AG04449 (cell line): Measurements from ENCODE around the gene ATG9B.

ENCODE experiments used
- CTCF ChIA-PET: fragments of 350-600 bp; formaldehyde crosslinking; extraction: SDS; loops from one replicate; lab custom pipeline; 2021; ENCODE audit warnings: antibody characterized with exemption; lab: Yijun Ruan, JAX
- POLR2A ChIA-PET: fragments of 400-600, 350-600 bp; formaldehyde crosslinking; extraction: SDS; loops from one replicate; lab custom pipeline; 2020; ENCODE audit warnings: antibody characterized with exemption, inconsistent platforms; lab: Yijun Ruan, JAX
- DNase-seq: peaks from one replicate; pipeline ENCODE4 v3.0.0-alpha.2; 2010; ENCODE audit warnings: low read depth, low spot score
- H3K4me3 ChIP-seq: 2 replicates; pipeline ENCODE4 v1.5.1; 2011; ENCODE audit warnings: low read depth, mild to moderate bottlenecking, control low read depth, low read length
- CTCF ChIP-seq: IDR thresholded peaks from one replicate; pipeline ENCODE4 v1.5.1; 2011; ENCODE audit warnings: mild to moderate bottlenecking, moderate library complexity, low read length, control low read depth, inconsistent platforms; ENCODE audit not compliant: insufficient read depth; ENCODE audit errors: missing control alignments

Gene ATG9B

GRCh38 chr7:150972023-150972468, 52.2 kb downstream of the ATG9B start:
- POLR2A ChIA-PET = no interaction called here
- no peak overlapping the region for H3K4me3 ChIP-seq
- TF ChIP-seq CTCF = no peak
- CTCF ChIA-PET = interaction anchor here (1.5 to 5.5 kb wide), 3 partner anchors 12 to 139 kb away, joined by 3 to 41 read pairs (median 12); no protein-coding TSS in a partner anchor
- no peak for DNase-seq

- CTCF ChIA-PET = interaction anchor here (1.0 to 5.5 kb wide), 4 partner anchors 8 to 140 kb away, joined by 3 to 41 read pairs (median 8); no protein-coding TSS in a partner anchor
- POLR2A ChIA-PET = no interaction called here
- no peak for DNase-seq
- TF ChIP-seq CTCF = no peak
- H3K4me3 ChIP-seq = no peak overlapping the region
Observed at GRCh38 chr7:150971242-150972022, 52.9 kb downstream of the ATG9B start.

- ChIA-PET CTCF (interaction anchor here (0.8 to 5.5 kb wide), 6 partner anchors 9 to 141 kb away, joined by 3 to 41 read pairs (median 4); no protein-coding TSS in a partner anchor), POLR2A (no interaction called here)
- no peak overlapping the region for H3K4me3 ChIP-seq
- DNase-seq = no peak
- TF ChIP-seq CTCF = no peak
Observed at GRCh38 chr7:150970424-150970823, 53.9 kb downstream of the ATG9B start.

- H3K4me3 ChIP-seq = no peak overlapping the region
- no peak for TF ChIP-seq CTCF
- no peak for DNase-seq
- ChIA-PET POLR2A (no interaction called here), CTCF (interaction anchor here (0.9 to 5.5 kb wide), 5 partner anchors 8 to 144 kb away, joined by 3 to 41 read pairs (median 5); no protein-coding TSS in a partner anchor)
Observed at GRCh38 chr7:150969475-150969874, 54.8 kb downstream of the ATG9B start.

GRCh38 chr7:150968734-150969372, 55.4 kb downstream of the ATG9B start:
- ChIA-PET POLR2A (interaction anchor here (0.5 kb wide), 1 partner anchor 112 kb away, joined by 3 read pairs; the partner anchor contains the start of gene FASTK), CTCF (interaction anchor here (1.0 to 5.5 kb wide), 6 partner anchors 9 to 144 kb away, joined by 3 to 41 read pairs (median 4); no protein-coding TSS in a partner anchor)
- H3K4me3 ChIP-seq = no peak overlapping the region
- DNase-seq = no peak
- TF ChIP-seq CTCF = no peak

GRCh38 chr7:150968056-150968733, 56.1 kb downstream of the ATG9B start:
- POLR2A ChIA-PET = no interaction called here
- no peak for TF ChIP-seq CTCF
- no peak overlapping the region for H3K4me3 ChIP-seq
- CTCF ChIA-PET = interaction anchor here (1.0 to 5.5 kb wide), 5 partner anchors 8 to 144 kb away, joined by 3 to 41 read pairs (median 3); no protein-coding TSS in a partner anchor
- no peak for DNase-seq
